ENCODE measurements around the gene CDC42EP2. TPM values are rescaled to one million over a fixed set of nuclear protein-coding genes. Genes with fewer than 3 reads are reported as not detected.
"Not testable (repeated sequence)": the region's sequence is repeated elsewhere in the genome, so short reads cannot be mapped to it uniquely, and the experiment has no call there.

The CDC42EP2 gene
- total RNA-seq, 3 donors from 2014 or later: 1.3 to 1.9 (median 1.6) TPM

- H3K9me3 Mint-ChIP-seq: no peaks in the 10 kb centered on the region
- no peak overlapping the region for H3K4me3 Mint-ChIP-seq
- DNase-seq (no peak), ATAC-seq (no peak)
- H3K4me1 Mint-ChIP-seq (ENCODE audit: low read depth): no peaks in the 10 kb centered on the region
- no peaks in the 10 kb centered on the region for H3K36me3 Mint-ChIP-seq (ENCODE audit: insufficient read depth)
- peaks cover 2% of the 10 kb centered on the region for H3K27me3 Mint-ChIP-seq (ENCODE audit: low read depth)
Measured at GRCh38 chr11:65321076-65321475, 6.4 kb downstream of the CDC42EP2 start.

GRCh38 chr11:65321828-65322485 is 7.3 kb downstream of the CDC42EP2 start:
- Mint-ChIP-seq H3K9me3 (no peaks in the 10 kb centered on the region), H3K4me3 (no peak overlapping the region), H3K27me3 (ENCODE audit: low read depth) (peaks cover 2% of the 10 kb centered on the region), H3K36me3 (ENCODE audit: insufficient read depth) (no peaks in the 10 kb centered on the region), H3K4me1 (ENCODE audit: low read depth) (no peaks in the 10 kb centered on the region)
- DNase-seq (no peak), ATAC-seq (no peak)

GRCh38 chr11:65323813-65324212 is 9.1 kb downstream of the CDC42EP2 start:
- peaks cover 2% of the 10 kb centered on the region for H3K27me3 Mint-ChIP-seq (ENCODE audit: low read depth)
- DNase-seq: no peak
- no peaks in the 10 kb centered on the region for H3K9me3 Mint-ChIP-seq
- H3K36me3 Mint-ChIP-seq (ENCODE audit: insufficient read depth): no peaks in the 10 kb centered on the region
- H3K4me1 Mint-ChIP-seq (ENCODE audit: low read depth): no peaks in the 10 kb centered on the region
- no peak overlapping the region for H3K4me3 Mint-ChIP-seq
- ATAC-seq: no peak

GRCh38 chr11:65325435-65325834 is 10.8 kb downstream of the CDC42EP2 start:
- Mint-ChIP-seq H3K27me3 (ENCODE audit: low read depth) (peaks cover 2% of the 10 kb centered on the region), H3K36me3 (ENCODE audit: insufficient read depth) (no peaks in the 10 kb centered on the region), H3K4me3 (no peak overlapping the region), H3K4me1 (ENCODE audit: low read depth) (peaks cover 8% of the 10 kb centered on the region), H3K9me3 (no peaks in the 10 kb centered on the region)
- ATAC-seq (no peak), DNase-seq (no peak)

GRCh38 chr11:65327021-65327420 is 12.4 kb downstream of the CDC42EP2 start:
- no peak for ATAC-seq
- H3K27me3 Mint-ChIP-seq (ENCODE audit: low read depth): peaks cover 2% of the 10 kb centered on the region
- H3K36me3 Mint-ChIP-seq (ENCODE audit: insufficient read depth): no peaks in the 10 kb centered on the region
- no peak overlapping the region for H3K4me3 Mint-ChIP-seq
- H3K9me3 Mint-ChIP-seq: no peaks in the 10 kb centered on the region
- no peak for DNase-seq
- H3K4me1 Mint-ChIP-seq (ENCODE audit: low read depth): peaks cover 8% of the 10 kb centered on the region

- no peak for DNase-seq
- H3K4me1 Mint-ChIP-seq (ENCODE audit: low read depth): peaks cover 8% of the 10 kb centered on the region
- no peaks in the 10 kb centered on the region for H3K36me3 Mint-ChIP-seq (ENCODE audit: insufficient read depth)
- no peaks in the 10 kb centered on the region for H3K9me3 Mint-ChIP-seq
- H3K4me3 Mint-ChIP-seq: peak overlapping the region; percentile 63
- no peaks in the 10 kb centered on the region for H3K27me3 Mint-ChIP-seq (ENCODE audit: low read depth)
- ATAC-seq: no peak
Measured at GRCh38 chr11:65329478-65329877, 14.8 kb downstream of the CDC42EP2 start.

GRCh38 chr11:65329944-65330403 is 15.3 kb downstream of the CDC42EP2 start:
- Mint-ChIP-seq H3K4me1 (ENCODE audit: low read depth) (peaks cover 13% of the 10 kb centered on the region), H3K9me3 (no peaks in the 10 kb centered on the region), H3K4me3 (peak overlapping the region; percentile 63), H3K27me3 (ENCODE audit: low read depth) (no peaks in the 10 kb centered on the region), H3K36me3 (ENCODE audit: insufficient read depth) (no peaks in the 10 kb centered on the region)
- ATAC-seq (no peak), DNase-seq (peak; percentile 84)

GRCh38 chr11:65330544-65330943 is 15.9 kb downstream of the CDC42EP2 start:
- H3K27me3 Mint-ChIP-seq (ENCODE audit: low read depth): no peaks in the 10 kb centered on the region
- H3K36me3 Mint-ChIP-seq (ENCODE audit: insufficient read depth): no peaks in the 10 kb centered on the region
- H3K9me3 Mint-ChIP-seq: no peaks in the 10 kb centered on the region
- DNase-seq (no peak), ATAC-seq (no peak)
- no peak overlapping the region for H3K4me3 Mint-ChIP-seq
- H3K4me1 Mint-ChIP-seq (ENCODE audit: low read depth): peaks cover 19% of the 10 kb centered on the region

- not testable (repeated sequence) for DNase-seq; H3K9me3 Mint-ChIP-seq; H3K36me3 Mint-ChIP-seq (ENCODE audit: insufficient read depth); ATAC-seq; H3K4me3 Mint-ChIP-seq; H3K27me3 Mint-ChIP-seq (ENCODE audit: low read depth)
- peaks cover 22% of the 10 kb centered on the region for H3K4me1 Mint-ChIP-seq (ENCODE audit: low read depth)
Measured at GRCh38 chr11:65332591-65332990, 17.9 kb downstream of the CDC42EP2 start.

- peaks cover 11% of the 10 kb centered on the region for H3K36me3 Mint-ChIP-seq (ENCODE audit: insufficient read depth)
- no peaks in the 10 kb centered on the region for H3K9me3 Mint-ChIP-seq
- H3K4me3 Mint-ChIP-seq: peak overlapping the region; percentile 94
- ATAC-seq (no peak), DNase-seq (no peak)
- H3K27me3 Mint-ChIP-seq (ENCODE audit: low read depth): no peaks in the 10 kb centered on the region
- peaks cover 34% of the 10 kb centered on the region for H3K4me1 Mint-ChIP-seq (ENCODE audit: low read depth)
Measured at GRCh38 chr11:65334696-65335295, 20.1 kb downstream of the CDC42EP2 start.

- H3K4me1 Mint-ChIP-seq (ENCODE audit: low read depth): peaks cover 34% of the 10 kb centered on the region
- H3K36me3 Mint-ChIP-seq (ENCODE audit: insufficient read depth): peaks cover 23% of the 10 kb centered on the region
- H3K9me3 Mint-ChIP-seq: no peaks in the 10 kb centered on the region
- ATAC-seq: no peak
- H3K4me3 Mint-ChIP-seq: no peak overlapping the region
- no peak for DNase-seq
- no peaks in the 10 kb centered on the region for H3K27me3 Mint-ChIP-seq (ENCODE audit: low read depth)
Measured at GRCh38 chr11:65338676-65339075, 24.0 kb downstream of the CDC42EP2 start.

GRCh38 chr11:65340226-65340625 is 25.6 kb downstream of the CDC42EP2 start:
- DNase-seq (no peak), ATAC-seq (no peak)
- Mint-ChIP-seq H3K4me1 (ENCODE audit: low read depth) (peaks cover 26% of the 10 kb centered on the region), H3K4me3 (no peak overlapping the region), H3K9me3 (no peaks in the 10 kb centered on the region), H3K36me3 (ENCODE audit: insufficient read depth) (peaks cover 32% of the 10 kb centered on the region), H3K27me3 (ENCODE audit: low read depth) (no peaks in the 10 kb centered on the region)

- no peak for ATAC-seq
- DNase-seq: no peak
- Mint-ChIP-seq H3K4me3 (no peak overlapping the region), H3K27me3 (ENCODE audit: low read depth) (no peaks in the 10 kb centered on the region), H3K36me3 (ENCODE audit: insufficient read depth) (peaks cover 40% of the 10 kb centered on the region), H3K4me1 (ENCODE audit: low read depth) (peaks cover 19% of the 10 kb centered on the region), H3K9me3 (no peaks in the 10 kb centered on the region)
Measured at GRCh38 chr11:65341856-65342255, 27.2 kb downstream of the CDC42EP2 start.

- no peaks in the 10 kb centered on the region for H3K9me3 Mint-ChIP-seq
- peaks cover 21% of the 10 kb centered on the region for H3K36me3 Mint-ChIP-seq (ENCODE audit: insufficient read depth)
- no peak for DNase-seq
- peaks cover 11% of the 10 kb centered on the region for H3K4me1 Mint-ChIP-seq (ENCODE audit: low read depth)
- H3K27me3 Mint-ChIP-seq (ENCODE audit: low read depth): no peaks in the 10 kb centered on the region
- ATAC-seq: no peak
- H3K4me3 Mint-ChIP-seq: no peak overlapping the region
Measured at GRCh38 chr11:65351511-65351910, 36.8 kb downstream of the CDC42EP2 start.

- no peaks in the 10 kb centered on the region for H3K9me3 Mint-ChIP-seq
- no peak overlapping the region for H3K4me3 Mint-ChIP-seq
- DNase-seq (no peak), ATAC-seq (no peak)
- H3K4me1 Mint-ChIP-seq (ENCODE audit: low read depth): peaks cover 11% of the 10 kb centered on the region
- no peaks in the 10 kb centered on the region for H3K27me3 Mint-ChIP-seq (ENCODE audit: low read depth)
- peaks cover 19% of the 10 kb centered on the region for H3K36me3 Mint-ChIP-seq (ENCODE audit: insufficient read depth)
Measured at GRCh38 chr11:65352783-65353182, 38.1 kb downstream of the CDC42EP2 start.
